OCI-M2 (cell line): ENCODE measurements around the gene PKN1.

Experiments used
- DNase-seq: peaks from one replicate; lab custom pipeline; 2025; ENCODE audit not compliant: unreplicated experiment; lab: John Stamatoyannopoulos, UW

The PKN1 gene

DNA sequence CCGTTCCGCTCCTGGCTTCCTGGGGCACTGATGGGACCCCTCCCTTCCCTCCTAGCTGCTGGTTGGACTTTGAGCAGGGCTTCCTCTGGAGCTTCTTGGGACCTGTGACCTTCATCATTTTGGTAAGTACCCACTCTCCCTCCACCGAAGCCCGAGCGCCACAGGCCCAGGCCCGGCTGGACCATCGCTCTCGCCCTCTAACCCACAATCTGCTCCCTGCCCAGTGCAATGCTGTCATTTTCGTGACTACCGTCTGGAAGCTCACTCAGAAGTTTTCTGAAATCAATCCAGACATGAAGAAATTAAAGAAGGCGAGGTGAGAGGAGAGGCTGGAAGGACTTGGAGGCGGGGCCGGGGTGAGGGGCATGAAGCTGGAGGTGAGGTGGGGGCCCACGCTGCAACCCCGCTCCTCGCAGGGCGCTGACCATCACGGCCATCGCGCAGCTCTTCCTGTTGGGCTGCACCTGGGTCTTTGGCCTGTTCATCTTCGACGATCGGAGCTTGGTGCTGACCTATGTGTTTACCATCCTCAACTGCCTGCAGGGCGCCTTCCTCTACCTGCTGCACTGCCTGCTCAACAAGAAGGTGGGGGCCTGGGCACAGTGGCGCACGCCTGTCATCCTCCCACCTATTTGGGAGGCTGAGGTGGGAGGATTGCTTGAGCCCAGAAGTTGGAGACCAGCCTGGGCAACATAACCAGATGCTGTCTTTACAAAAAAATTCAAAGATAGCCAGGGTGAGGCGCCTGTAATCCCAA is 26.3 kb upstream of the PKN1 start:
- DNase-seq = no peak

DNA sequence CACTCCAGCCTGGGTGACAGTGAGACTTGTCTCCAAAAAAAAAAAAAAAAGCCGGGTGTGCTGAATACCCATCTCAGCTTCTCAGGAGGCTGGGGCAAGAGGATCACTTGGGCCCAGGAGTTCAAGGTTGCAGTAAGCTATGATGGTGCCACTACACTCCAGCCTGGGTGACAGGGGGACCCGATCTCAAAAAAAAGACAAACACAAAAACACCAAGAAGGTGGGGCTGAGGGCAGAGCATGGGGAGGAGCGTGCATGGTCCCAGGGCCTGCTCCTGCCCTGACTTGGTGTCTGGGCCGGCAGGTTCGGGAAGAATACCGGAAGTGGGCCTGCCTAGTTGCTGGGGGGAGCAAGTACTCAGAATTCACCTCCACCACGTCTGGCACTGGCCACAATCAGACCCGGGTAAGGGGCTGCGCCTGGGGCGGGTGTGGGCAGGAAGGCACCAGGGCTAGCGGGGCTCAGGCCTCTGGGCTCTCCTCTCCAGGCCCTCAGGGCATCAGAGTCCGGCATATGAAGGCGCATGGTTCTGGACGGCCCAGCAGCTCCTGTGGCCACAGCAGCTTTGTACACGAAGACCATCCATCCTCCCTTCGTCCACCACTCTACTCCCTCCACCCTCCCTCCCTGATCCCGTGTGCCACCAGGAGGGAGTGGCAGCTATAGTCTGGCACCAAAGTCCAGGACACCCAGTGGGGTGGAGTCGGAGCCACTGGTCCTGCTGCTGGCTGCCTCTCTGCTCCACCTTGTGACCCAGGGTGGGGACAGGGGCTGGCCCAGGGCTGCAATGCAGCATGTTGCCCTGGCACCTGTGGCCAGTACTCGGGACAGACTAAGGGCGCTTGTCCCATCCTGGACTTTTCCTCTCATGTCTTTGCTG is 25.3 kb upstream of the PKN1 start:
- DNase-seq = no peak

DNA sequence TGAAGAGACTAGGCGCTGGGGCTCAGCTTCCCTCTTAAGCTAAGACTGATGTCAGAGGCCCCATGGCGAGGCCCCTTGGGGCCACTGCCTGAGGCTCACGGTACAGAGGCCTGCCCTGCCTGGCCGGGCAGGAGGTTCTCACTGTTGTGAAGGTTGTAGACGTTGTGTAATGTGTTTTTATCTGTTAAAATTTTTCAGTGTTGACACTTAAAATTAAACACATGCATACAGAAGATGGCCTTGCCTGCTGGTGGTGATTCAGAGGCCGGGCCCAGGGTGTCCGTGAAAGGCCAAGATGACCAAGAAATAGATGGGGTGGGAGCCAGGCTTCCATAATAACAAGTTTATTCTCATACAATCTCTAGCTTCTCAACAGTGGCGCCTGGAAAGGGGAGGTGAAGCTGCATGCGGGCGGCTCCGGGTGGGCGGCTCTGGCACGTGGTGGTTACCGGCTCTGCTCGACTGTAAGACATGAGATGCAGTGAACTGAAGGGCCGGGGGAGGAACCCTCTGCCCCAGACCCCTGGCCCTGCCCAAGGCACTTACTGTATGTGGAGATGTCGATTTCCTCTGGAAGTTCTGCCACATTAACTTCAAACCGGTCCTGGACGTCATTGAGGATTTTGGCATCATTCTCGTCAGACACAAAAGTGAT is 24.5 kb upstream of the PKN1 start:
- no peak for DNase-seq

- DNase-seq = no peak
Measured at GRCh38 chr19:14409146-14410023, 23.7 kb upstream of the PKN1 start.

GRCh38 chr19:14410091-14411051 is 22.7 kb upstream of the PKN1 start:
- no peak for DNase-seq

GRCh38 chr19:14411161-14411937 is 21.8 kb upstream of the PKN1 start:
- DNase-seq = no peak

- DNase-seq = no peak
Measured at GRCh38 chr19:14411938-14412245, 21.2 kb upstream of the PKN1 start.

- DNase-seq = no peak
Measured at GRCh38 chr19:14412324-14412995, 20.6 kb upstream of the PKN1 start.

- DNase-seq = no peak
Measured at GRCh38 chr19:14412996-14413692, 20.0 kb upstream of the PKN1 start.

GRCh38 chr19:14413693-14414181 is 19.4 kb upstream of the PKN1 start:
- no peak for DNase-seq

DNA sequence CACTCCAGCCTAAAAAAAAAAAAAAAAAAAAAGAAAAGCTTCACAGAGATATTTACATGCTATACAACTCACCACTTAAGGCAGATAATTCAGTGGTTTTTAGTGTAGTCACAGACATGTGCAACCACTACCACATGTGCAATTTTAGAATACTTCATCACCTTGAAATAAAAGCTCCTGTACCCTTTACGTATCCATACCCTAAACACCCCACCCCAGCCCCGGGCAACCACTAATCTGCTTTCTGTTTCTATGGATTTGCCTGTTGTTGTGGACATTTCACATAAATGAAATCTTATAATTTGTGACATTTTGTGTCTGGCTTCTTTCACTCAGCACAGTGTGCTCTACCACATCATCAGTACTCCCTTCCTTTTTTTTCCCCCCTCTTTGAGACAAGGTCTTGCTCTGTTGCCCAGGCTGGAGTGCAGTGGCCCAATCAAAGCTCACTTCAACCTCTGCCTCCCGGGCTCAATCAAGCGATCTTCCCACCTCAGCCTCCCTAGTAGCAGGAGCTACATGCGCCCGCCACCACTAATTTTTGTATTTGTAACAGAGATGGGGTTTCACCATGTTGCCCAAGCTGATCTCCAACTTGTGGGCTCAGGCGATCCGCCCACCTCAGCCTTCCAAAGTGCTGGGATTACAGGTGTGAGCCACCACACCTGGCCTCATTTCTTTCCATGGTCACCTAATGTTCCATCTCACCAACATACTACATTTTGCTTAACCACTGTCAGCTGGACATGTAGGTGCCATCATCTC is 18.0 kb upstream of the PKN1 start:
- DNase-seq = no peak

GRCh38 chr19:14416817-14417231 is 16.3 kb upstream of the PKN1 start:
- DNase-seq = no peak

DNA sequence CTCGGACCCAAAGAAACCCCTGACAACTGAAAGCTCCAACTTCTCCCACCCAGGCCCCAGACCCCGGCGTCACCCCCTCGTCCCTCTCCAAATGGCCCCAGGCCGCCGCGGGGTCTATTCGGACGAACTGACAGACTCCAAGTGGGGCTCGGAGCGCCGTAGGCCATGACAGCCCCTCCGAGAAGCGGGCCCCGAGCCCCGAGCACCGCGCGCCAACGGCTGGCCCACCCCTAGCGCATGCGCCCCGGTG is 14.3 kb upstream of the PKN1 start:
- no peak for DNase-seq

- peak; percentile 99 for DNase-seq
Measured at GRCh38 chr19:14419106-14419813, 13.8 kb upstream of the PKN1 start, which contains the start of gene DDX39A. Gene DDX39A (minus strand): TSS chr19:14419341. CDS start chr19:14413220, 6,121 bp downstream.

DNA sequence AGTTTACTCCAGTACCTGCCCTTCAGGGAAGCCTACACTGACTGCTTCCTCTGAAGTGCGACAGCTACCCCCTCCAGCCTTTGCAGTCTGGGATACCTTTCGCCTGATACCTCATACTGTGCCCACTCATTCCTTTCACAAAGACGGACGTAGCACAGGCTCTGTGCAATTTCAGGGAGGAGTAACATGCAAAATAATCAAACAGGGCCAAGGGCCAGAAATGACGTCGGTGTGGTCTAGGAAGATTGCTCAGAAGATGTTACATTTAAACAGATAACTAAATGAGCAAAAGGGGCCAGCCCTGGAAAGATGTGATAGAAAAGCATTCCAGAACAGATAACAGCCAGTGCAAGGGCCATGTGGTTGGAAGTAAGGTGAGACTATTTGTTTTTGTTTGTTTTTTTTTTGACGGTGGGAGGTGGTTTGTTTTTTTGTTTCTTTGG is 7.4 kb upstream of the PKN1 start:
- peak; percentile 82 for DNase-seq

GRCh38 chr19:14427461-14427860 is 5.6 kb upstream of the PKN1 start:
- no peak for DNase-seq
